ENCODE data around the gene PUM2.

The PUM2 gene

DNA sequence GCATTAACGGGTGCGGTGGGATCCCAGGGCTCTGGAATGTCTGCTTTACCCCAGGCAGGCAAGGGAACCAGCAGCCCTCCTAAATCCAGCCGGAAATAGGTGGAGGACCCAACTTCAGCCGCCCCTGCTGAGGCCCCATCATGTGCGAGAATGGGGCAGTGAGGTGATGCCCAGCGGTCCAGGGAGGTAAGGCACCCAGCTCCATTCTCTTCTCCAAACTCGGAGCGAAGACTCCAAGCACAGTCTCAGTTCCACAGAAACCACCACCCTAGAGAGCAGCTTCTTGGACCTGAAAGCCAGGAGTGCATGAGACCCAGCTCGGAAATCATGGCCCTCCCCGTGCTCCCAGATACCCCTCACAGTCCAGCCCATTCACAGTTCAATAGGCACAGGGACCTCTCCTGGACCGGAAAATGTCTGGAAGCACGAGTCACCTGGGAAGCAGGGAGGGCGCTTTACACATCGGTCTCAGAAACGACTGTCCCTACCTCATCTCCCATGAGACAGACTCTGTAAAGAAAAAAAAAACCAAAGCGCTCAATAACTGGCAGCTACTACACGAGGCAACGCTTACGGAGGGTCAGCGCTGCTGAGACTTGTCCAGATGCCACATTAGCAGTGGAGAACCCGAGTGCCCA, 127.8 kb downstream of the PUM2 start:
- Histone ChIP-seq H3K79me2 (ENCODE audit: insufficient read depth, low read length) (no peaks in the 10 kb centered on the region), H3K27me3 (ENCODE audit: low read length) (no peaks in the 10 kb centered on the region), H4K20me1 (ENCODE audit: low read depth, low read length) (no peaks in the 10 kb centered on the region), H3F3A (ENCODE audit: insufficient read depth) (no peaks in the 10 kb centered on the region), H2AFZ (ENCODE audit: low read depth, low read length, severe bottlenecking) (no peak overlapping the region), H3K36me3 (ENCODE audit: low read length) (no peaks in the 10 kb centered on the region), H3K4me3 (ENCODE audit: insufficient read depth, low read length, poor library complexity, severe bottlenecking) (no peak overlapping the region), H3K4me2 (ENCODE audit: low read depth, low read length, poor library complexity, severe bottlenecking) (peak overlapping the region; percentile 83), H3K9me3 (ENCODE audit: insufficient read depth, low read length) (no peaks in the 10 kb centered on the region), H3K9me2 (replicated peaks; ENCODE audit: insufficient read depth, low read length) (no peaks in the 10 kb centered on the region), H3K27ac (ENCODE audit: low read depth, low read length) (no peak overlapping the region), H3K9ac (ENCODE audit: low read length) (no peak overlapping the region)
- TF ChIP-seq, protein P1, sequence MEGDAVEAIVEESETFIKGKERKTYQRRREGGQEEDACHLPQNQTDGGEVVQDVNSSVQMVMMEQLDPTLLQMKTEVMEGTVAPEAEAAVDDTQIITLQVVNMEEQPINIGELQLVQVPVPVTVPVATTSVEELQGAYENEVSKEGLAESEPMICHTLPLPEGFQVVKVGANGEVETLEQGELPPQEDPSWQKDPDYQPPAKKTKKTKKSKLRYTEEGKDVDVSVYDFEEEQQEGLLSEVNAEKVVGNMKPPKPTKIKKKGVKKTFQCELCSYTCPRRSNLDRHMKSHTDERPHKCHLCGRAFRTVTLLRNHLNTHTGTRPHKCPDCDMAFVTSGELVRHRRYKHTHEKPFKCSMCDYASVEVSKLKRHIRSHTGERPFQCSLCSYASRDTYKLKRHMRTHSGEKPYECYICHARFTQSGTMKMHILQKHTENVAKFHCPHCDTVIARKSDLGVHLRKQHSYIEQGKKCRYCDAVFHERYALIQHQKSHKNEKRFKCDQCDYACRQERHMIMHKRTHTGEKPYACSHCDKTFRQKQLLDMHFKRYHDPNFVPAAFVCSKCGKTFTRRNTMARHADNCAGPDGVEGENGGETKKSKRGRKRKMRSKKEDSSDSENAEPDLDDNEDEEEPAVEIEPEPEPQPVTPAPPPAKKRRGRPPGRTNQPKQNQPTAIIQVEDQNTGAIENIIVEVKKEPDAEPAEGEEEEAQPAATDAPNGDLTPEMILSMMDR (IDR thresholded peaks at IDR 0.05; ENCODE audit: insufficient read depth, low read length, poor library complexity, severe bottlenecking), result no peak
- no peak for TF ChIP-seq EZH2phosphoT487 (conservative IDR thresholded peaks at IDR 0.05; ENCODE audit: low read length)

DNA sequence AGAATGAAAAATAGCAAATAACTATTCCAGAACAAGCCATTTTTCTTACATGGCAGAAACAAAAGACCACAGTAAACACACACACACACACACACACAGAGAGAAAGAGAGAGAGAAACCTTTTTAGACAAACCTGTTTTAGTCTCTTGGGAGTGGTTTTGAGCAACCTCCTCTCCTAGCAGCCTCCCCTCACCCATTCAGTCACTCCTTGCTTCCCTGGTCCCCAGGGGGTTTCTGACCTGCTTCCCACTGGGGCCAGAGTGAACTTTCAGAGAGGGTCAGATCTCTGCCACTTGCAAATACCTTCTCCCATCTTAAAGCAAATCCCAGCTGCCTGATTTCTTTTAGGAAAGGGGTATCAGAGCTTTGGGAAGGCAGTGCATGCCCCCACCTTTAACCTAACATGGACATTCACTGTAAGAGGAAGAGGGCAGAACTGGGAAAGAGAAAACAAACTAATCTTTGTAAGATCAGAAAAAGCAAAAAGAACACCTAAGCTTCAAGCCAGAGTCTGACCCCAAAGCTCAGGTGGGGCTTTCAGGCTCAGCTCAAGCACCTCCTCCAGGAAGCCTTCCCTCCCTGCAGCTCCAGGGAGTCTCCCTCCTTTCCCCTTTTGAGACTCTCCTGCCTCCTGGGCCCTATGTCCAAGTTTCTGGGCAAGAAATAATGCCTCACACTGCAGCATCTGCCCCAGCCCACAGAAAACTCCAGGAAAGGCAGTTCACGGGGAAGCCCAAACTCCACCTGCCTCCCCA, 128.5 kb downstream of the PUM2 start:
- no peaks in the 10 kb centered on the region for H3K9me3 ChIP-seq (ENCODE audit: insufficient read depth, low read length)
- H3K36me3 ChIP-seq (ENCODE audit: low read length), result no peaks in the 10 kb centered on the region
- no peaks in the 10 kb centered on the region for H3F3A ChIP-seq (ENCODE audit: insufficient read depth)
- no peak overlapping the region for H3K27ac ChIP-seq (ENCODE audit: low read depth, low read length)
- no peaks in the 10 kb centered on the region for H4K20me1 ChIP-seq (ENCODE audit: low read depth, low read length)
- no peaks in the 10 kb centered on the region for H3K27me3 ChIP-seq (ENCODE audit: low read length)
- TF ChIP-seq EZH2phosphoT487 (conservative IDR thresholded peaks at IDR 0.05; ENCODE audit: low read length), result no peak
- TF ChIP-seq, protein P1 (IDR thresholded peaks at IDR 0.05; ENCODE audit: insufficient read depth, low read length, poor library complexity, severe bottlenecking), result no peak
- no peak overlapping the region for H2AFZ ChIP-seq (ENCODE audit: low read depth, low read length, severe bottlenecking)
- H3K9me2 ChIP-seq (replicated peaks; ENCODE audit: insufficient read depth, low read length), result no peaks in the 10 kb centered on the region
- no peaks in the 10 kb centered on the region for H3K79me2 ChIP-seq (ENCODE audit: insufficient read depth, low read length)
- no peak overlapping the region for H3K4me3 ChIP-seq (ENCODE audit: insufficient read depth, low read length, poor library complexity, severe bottlenecking)
- H3K9ac ChIP-seq (ENCODE audit: low read length), result no peak overlapping the region
- no peak overlapping the region for H3K4me2 ChIP-seq (ENCODE audit: low read depth, low read length, poor library complexity, severe bottlenecking)

DNA sequence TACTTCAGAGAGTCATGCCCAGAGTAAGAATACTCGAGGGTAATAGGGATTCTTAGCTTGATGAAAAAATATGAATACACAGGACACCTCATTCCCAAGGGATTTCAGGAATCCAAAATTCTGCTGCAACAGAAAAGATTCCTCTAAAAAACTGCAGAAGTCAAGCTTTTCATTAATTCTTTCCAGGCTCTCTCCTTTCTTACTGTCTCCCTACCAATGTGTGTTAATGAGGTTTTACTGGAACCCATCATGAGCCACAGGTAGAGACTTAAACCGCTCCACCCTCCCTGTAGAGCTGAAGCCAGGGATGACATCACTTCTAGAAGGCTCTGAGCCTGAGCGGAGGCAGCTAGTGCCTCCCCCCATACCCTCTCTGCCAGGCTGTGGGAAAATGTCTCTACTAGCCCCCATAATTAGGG, 129.1 kb downstream of the PUM2 start:
- no peak overlapping the region for H2AFZ ChIP-seq (ENCODE audit: low read depth, low read length, severe bottlenecking)
- TF ChIP-seq EZH2phosphoT487 (conservative IDR thresholded peaks at IDR 0.05; ENCODE audit: low read length), result no peak
- TF ChIP-seq, protein P1 (IDR thresholded peaks at IDR 0.05; ENCODE audit: insufficient read depth, low read length, poor library complexity, severe bottlenecking), result no peak
- H3K9me2 ChIP-seq (replicated peaks; ENCODE audit: insufficient read depth, low read length), result no peaks in the 10 kb centered on the region
- H3K4me2 ChIP-seq (ENCODE audit: low read depth, low read length, poor library complexity, severe bottlenecking), result no peak overlapping the region
- no peaks in the 10 kb centered on the region for H3K79me2 ChIP-seq (ENCODE audit: insufficient read depth, low read length)
- no peaks in the 10 kb centered on the region for H4K20me1 ChIP-seq (ENCODE audit: low read depth, low read length)
- no peaks in the 10 kb centered on the region for H3F3A ChIP-seq (ENCODE audit: insufficient read depth)
- H3K27ac ChIP-seq (ENCODE audit: low read depth, low read length), result no peak overlapping the region
- no peak overlapping the region for H3K4me3 ChIP-seq (ENCODE audit: insufficient read depth, low read length, poor library complexity, severe bottlenecking)
- no peak overlapping the region for H3K9ac ChIP-seq (ENCODE audit: low read length)
- no peaks in the 10 kb centered on the region for H3K9me3 ChIP-seq (ENCODE audit: insufficient read depth, low read length)
- no peaks in the 10 kb centered on the region for H3K27me3 ChIP-seq (ENCODE audit: low read length)
- H3K36me3 ChIP-seq (ENCODE audit: low read length), result no peaks in the 10 kb centered on the region
